IMR-90 (cell line): ENCODE measurements around the gene OR2J3.

Experiments
- CEBPB ChIP-seq: IDR thresholded peaks from 2 replicates; pipeline ENCODE4 v1.6.1; 2012; ENCODE audit warnings: low read depth, low read length, improper control_type of control experiment
- POLR2A ChIP-seq: IDR thresholded peaks from 2 replicates; pipeline ENCODE4 v1.6.1; 2012; ENCODE audit warnings: mild to moderate bottlenecking, low read depth, low read length

GRCh38 chr6:29081312-29081711 is 26.5 kb upstream of the OR2J3 start:
- TF ChIP-seq CEBPB: no peak
- no peak for TF ChIP-seq POLR2A
